OCI-LY3 (cell line): ENCODE results near the gene NDUFAF5.

Experiments
- H2AFZ ChIP-seq: fragments of 200-600, 300-600 bp; shearing (Covaris generic); 2 replicates; pipeline ENCODE4 v1.6.0; 2014; ENCODE audit warnings: antibody characterized with exemption, low read depth, low read length
- H3K27ac ChIP-seq: fragments of 200-600, 300-600 bp; sonication (generic); 2 replicates; pipeline ENCODE4 v1.5.1; 2014; ENCODE audit warnings: mild to moderate bottlenecking, low read length, moderate library complexity, mixed read lengths
- H3K27me3 ChIP-seq: fragments of 200-600, 300-600 bp; sonication (generic); 2 replicates; pipeline ENCODE4 v1.6.1; 2014; ENCODE audit warnings: low read depth, low read length, mixed read lengths
- H3K36me3 ChIP-seq: fragments of 200-600, 300-600 bp; sonication (generic); replicated peaks from 2 replicates; pipeline ENCODE3; 2014; ENCODE audit warnings: low read depth, low read length, mixed read lengths
- H3K4me1 ChIP-seq: fragments of 300-600, 200-600 bp; sonication (generic); 2 replicates; pipeline ENCODE4 v1.6.1; 2014; ENCODE audit warnings: low read length, mixed read lengths
- H3K4me2 ChIP-seq: fragments of 200-600, 300-600 bp; sonication (generic); 2 replicates; pipeline ENCODE4 v1.6.1; 2014; ENCODE audit warnings: low read length, mixed read lengths
- H3K4me3 ChIP-seq: fragments of 300-600, 200-600 bp; sonication (generic); 2 replicates; pipeline ENCODE4 v1.5.1; 2014; ENCODE audit warnings: antibody characterized with exemption, mild to moderate bottlenecking, low read length, moderate library complexity
- H3K79me2 ChIP-seq: fragments of 300-600, 200-600 bp; shearing (Covaris generic); 2 replicates; pipeline ENCODE4 v1.6.1; 2014; ENCODE audit warnings: mild to moderate bottlenecking, low read length, mixed read lengths
- H3K9ac ChIP-seq: fragments of 300-600, 200-600 bp; shearing (Covaris generic); 2 replicates; pipeline ENCODE4 v1.6.0; 2014; ENCODE audit warnings: mild to moderate bottlenecking, low read length, moderate library complexity
- H3K9me3 ChIP-seq: fragments of 200-600, 300-600 bp; shearing (Covaris generic); 2 replicates; pipeline ENCODE4 v1.6.1; 2014; ENCODE audit warnings: low read length, mixed read lengths; ENCODE audit not compliant: insufficient read depth
- H4K20me1 ChIP-seq: fragments of 200-600, 300-600 bp; sonication (generic); 2 replicates; pipeline ENCODE4 v1.6.1; 2016; ENCODE audit warnings: low read length, mixed read lengths; ENCODE audit not compliant: insufficient read depth
- EZH2phosphoT487 ChIP-seq: fragments of 200-600 bp; shearing (Covaris generic); IDR thresholded peaks from 2 replicates; pipeline ENCODE4 v1.6.1; 2018; ENCODE audit warnings: antibody characterized with exemption, mixed run types, low read depth
- TF ChIP-seq, protein P1 (sequence below): fragments of 200-600, 300-600 bp; sonication (generic); IDR thresholded peaks from 2 replicates; pipeline ENCODE4 v1.5.1; 2014; ENCODE audit warnings: antibody characterized with exemption, low read length, low read depth

The NDUFAF5 gene

DNA sequence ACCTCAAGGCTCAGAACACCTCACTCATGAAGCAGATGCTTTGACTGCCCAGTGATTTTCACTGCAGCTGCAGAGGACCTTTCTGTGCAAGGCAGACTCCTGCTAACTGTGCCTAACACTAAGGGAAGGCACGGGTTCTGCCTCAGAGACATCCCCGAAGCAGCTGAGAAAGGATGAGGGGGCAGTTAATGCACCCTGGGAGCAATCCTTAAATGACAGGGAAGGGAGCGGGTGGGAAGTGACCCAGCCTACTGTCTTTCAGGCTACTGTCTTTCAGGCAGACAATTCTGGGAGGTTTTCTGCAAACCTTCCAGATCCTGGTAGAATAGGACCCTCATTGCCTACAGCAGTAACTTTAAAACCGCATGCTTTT, 55.3 kb downstream of the NDUFAF5 start:
- no peak for TF ChIP-seq EZH2phosphoT487
- TF ChIP-seq, protein P1, sequence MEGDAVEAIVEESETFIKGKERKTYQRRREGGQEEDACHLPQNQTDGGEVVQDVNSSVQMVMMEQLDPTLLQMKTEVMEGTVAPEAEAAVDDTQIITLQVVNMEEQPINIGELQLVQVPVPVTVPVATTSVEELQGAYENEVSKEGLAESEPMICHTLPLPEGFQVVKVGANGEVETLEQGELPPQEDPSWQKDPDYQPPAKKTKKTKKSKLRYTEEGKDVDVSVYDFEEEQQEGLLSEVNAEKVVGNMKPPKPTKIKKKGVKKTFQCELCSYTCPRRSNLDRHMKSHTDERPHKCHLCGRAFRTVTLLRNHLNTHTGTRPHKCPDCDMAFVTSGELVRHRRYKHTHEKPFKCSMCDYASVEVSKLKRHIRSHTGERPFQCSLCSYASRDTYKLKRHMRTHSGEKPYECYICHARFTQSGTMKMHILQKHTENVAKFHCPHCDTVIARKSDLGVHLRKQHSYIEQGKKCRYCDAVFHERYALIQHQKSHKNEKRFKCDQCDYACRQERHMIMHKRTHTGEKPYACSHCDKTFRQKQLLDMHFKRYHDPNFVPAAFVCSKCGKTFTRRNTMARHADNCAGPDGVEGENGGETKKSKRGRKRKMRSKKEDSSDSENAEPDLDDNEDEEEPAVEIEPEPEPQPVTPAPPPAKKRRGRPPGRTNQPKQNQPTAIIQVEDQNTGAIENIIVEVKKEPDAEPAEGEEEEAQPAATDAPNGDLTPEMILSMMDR, result no peak
- Histone ChIP-seq H3K4me1 (no peaks in the 10 kb centered on the region), H3K9me3 (no peaks in the 10 kb centered on the region), H3K27me3 (peaks cover 43% of the 10 kb centered on the region), H3K4me3 (no peak overlapping the region), H4K20me1 (no peaks in the 10 kb centered on the region), H2AFZ (no peak overlapping the region), H3K27ac (no peak overlapping the region), H3K36me3 (no peaks in the 10 kb centered on the region), H3K9ac (no peak overlapping the region), H3K4me2 (no peak overlapping the region), H3K79me2 (no peaks in the 10 kb centered on the region)

DNA sequence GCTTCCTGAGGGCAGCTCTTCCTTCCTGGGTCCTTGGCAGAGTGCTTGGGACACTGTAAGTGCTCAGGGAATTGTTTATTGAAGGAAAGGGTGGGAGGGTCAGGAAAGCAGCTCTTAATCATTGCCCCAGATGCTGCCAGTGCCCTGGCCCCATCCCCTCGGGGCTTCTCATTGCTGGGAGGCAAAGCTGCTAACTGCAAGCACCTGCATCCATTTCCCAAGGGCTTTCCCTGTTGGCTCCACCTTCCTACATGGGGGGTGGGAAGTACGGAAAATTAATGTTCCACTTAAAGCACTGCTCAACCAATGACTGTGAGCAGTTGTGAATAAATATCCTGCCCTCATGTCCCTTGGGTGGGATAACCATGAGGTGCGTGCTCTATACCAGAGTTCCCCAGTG, 56.4 kb downstream of the NDUFAF5 start:
- Histone ChIP-seq H3K4me3 (no peak overlapping the region), H2AFZ (no peak overlapping the region), H3K9ac (no peak overlapping the region), H3K4me2 (no peak overlapping the region), H3K9me3 (no peaks in the 10 kb centered on the region), H3K36me3 (no peaks in the 10 kb centered on the region), H4K20me1 (no peaks in the 10 kb centered on the region), H3K27ac (no peak overlapping the region), H3K4me1 (no peaks in the 10 kb centered on the region), H3K79me2 (no peaks in the 10 kb centered on the region), H3K27me3 (peaks cover 43% of the 10 kb centered on the region)
- TF ChIP-seq, protein P1, result no peak
- no peak for TF ChIP-seq EZH2phosphoT487

DNA sequence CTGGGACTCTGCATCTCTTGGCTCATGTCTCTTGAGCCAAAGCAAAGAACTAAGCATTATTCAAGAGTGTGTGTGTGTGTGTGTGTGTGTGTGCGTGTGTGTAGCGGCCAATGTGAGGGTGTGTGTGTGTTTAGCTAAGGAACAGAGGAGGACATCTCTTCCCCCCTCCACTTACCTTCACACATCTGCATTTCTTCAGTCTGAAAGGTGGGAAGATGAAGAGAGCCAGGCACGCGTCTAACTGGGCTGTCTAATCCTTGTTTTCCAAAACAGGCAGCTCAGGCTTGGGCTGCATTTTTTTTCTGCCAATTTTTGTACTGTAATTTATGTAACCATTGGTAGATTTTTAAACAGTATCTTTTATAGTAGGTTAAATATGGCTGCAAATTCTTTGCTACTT, 59.5 kb downstream of the NDUFAF5 start:
- H4K20me1 ChIP-seq, result no peaks in the 10 kb centered on the region
- no peak overlapping the region for H2AFZ ChIP-seq
- no peak overlapping the region for H3K27ac ChIP-seq
- H3K79me2 ChIP-seq, result no peaks in the 10 kb centered on the region
- no peaks in the 10 kb centered on the region for H3K9me3 ChIP-seq
- H3K9ac ChIP-seq, result no peak overlapping the region
- no peaks in the 10 kb centered on the region for H3K36me3 ChIP-seq
- TF ChIP-seq, protein P1, result no peak
- TF ChIP-seq EZH2phosphoT487, result no peak
- H3K27me3 ChIP-seq, result peaks cover 45% of the 10 kb centered on the region
- no peak overlapping the region for H3K4me2 ChIP-seq
- no peak overlapping the region for H3K4me3 ChIP-seq
- H3K4me1 ChIP-seq, result no peaks in the 10 kb centered on the region

DNA sequence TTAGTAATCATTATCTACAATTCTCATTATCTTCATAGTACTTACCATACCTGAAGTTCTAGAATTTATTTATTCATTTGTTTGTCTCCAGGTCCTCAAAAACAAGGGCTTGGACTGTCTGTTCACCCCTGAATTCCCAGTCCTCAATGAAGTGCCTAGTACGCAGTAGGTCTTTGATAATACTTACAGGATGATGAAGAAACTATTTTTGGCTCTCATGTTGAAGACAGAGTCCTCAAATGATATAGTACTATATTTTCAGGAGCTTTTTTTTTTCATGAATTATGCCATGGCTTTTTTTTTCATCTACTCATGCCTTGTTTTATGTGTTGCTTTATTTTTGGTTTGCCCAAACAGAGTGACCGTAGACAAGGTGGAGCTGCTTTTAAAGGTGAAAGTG, 66.5 kb downstream of the NDUFAF5 start:
- Histone ChIP-seq H3K27me3 (peaks cover 38% of the 10 kb centered on the region), H3K36me3 (no peaks in the 10 kb centered on the region), H4K20me1 (no peaks in the 10 kb centered on the region), H3K9ac (no peak overlapping the region), H3K79me2 (no peaks in the 10 kb centered on the region), H3K27ac (no peak overlapping the region), H3K4me1 (peaks cover 8% of the 10 kb centered on the region), H2AFZ (no peak overlapping the region), H3K9me3 (no peaks in the 10 kb centered on the region), H3K4me2 (no peak overlapping the region), H3K4me3 (no peak overlapping the region)
- TF ChIP-seq EZH2phosphoT487, result no peak
- TF ChIP-seq, protein P1, result no peak
